Immature natural killer cell (primary cell): Measurements from ENCODE around the gene RNU1-1. TPM values are rescaled to one million over a fixed set of nuclear protein-coding genes. Genes with fewer than 3 reads are reported as not detected.
"Not testable (repeated sequence)": the region's sequence is repeated elsewhere in the genome, so short reads cannot be mapped to it uniquely, and the experiment has no call there.

Source experiments
- DNase-seq, 3 donors: peaks; one replicate each; pipeline ENCODE4 v3.0.0; 2022; ENCODE audit warnings: mixed read lengths in 1 of 3
- H3K27ac Mint-ChIP-seq, 6 donors: one replicate each; pipeline ENCODE4 v1.8.0; 2020; ENCODE audit warnings: mixed read lengths in 6 of 6, mild to moderate bottlenecking in 5 of 6, inconsistent platforms in 4 of 6, moderate library complexity in 3 of 6
- H3K27me3 Mint-ChIP-seq, 3 donors: one replicate each; pipeline ENCODE4 v1.8.0; 2020 to 2021; ENCODE audit warnings: low read depth in 3 of 3, mild to moderate bottlenecking in 3 of 3, mixed read lengths in 3 of 3, moderate library complexity in 3 of 3, inconsistent platforms in 1 of 3
- H3K36me3 Mint-ChIP-seq, 3 donors: one replicate each; pipeline ENCODE4 v1.8.0; 2020; ENCODE audit warnings: mixed read lengths in 3 of 3, inconsistent platforms in 2 of 3, mild to moderate bottlenecking in 2 of 3
- H3K4me1 Mint-ChIP-seq, 2 donors: one replicate each; pipeline ENCODE4 v1.8.0; 2020; ENCODE audit warnings: inconsistent platforms in 2 of 2, mild to moderate bottlenecking in 2 of 2, mixed read lengths in 2 of 2, moderate library complexity in 1 of 2
- H3K4me3 Mint-ChIP-seq, 5 donors: one replicate each; pipeline ENCODE4 v1.8.0; 2020; ENCODE audit warnings: mild to moderate bottlenecking in 5 of 5, mixed read lengths in 5 of 5, inconsistent platforms in 3 of 5, moderate library complexity in 3 of 5
- H3K9me3 Mint-ChIP-seq, 6 donors: one replicate each; pipeline ENCODE4 v1.8.0; 2020; ENCODE audit warnings: mild to moderate bottlenecking in 6 of 6, mixed read lengths in 6 of 6, inconsistent platforms in 4 of 6, moderate library complexity in 3 of 6
- polyA plus RNA-seq, 3 donors: library from polyadenylated mRNA; unstranded; fragments of 300-500 nt; fragmentation: Illumina TruSeq; gene quantifications; one replicate each; pipeline ENCODE4 v1.2.3, GENCODE V29; 2021

Gene RNU1-1
- polyA plus RNA-seq, 3 donors from 2014 or later = 28.1 TPM; not detected in 2

GRCh38 chr1:16513412-16514106 lies 526 bp downstream of the RNU1-1 start:
- not testable (repeated sequence) for H3K27me3 Mint-ChIP-seq, H3K9me3 Mint-ChIP-seq, H3K36me3 Mint-ChIP-seq, H3K4me1 Mint-ChIP-seq, H3K27ac Mint-ChIP-seq, H3K4me3 Mint-ChIP-seq
- DNase-seq = peak in 1 of 3 donors; percentile 74

- peak in 2 of 3 donors; percentile 21 to 27 for DNase-seq
- not testable (repeated sequence) for H3K27ac Mint-ChIP-seq, H3K36me3 Mint-ChIP-seq, H3K4me1 Mint-ChIP-seq, H3K9me3 Mint-ChIP-seq, H3K27me3 Mint-ChIP-seq, H3K4me3 Mint-ChIP-seq
These were observed 1.3 kb downstream of the RNU1-1 start for GRCh38 chr1:16512624-16513411.

- not testable (repeated sequence) for H3K27me3 Mint-ChIP-seq, H3K36me3 Mint-ChIP-seq, H3K4me3 Mint-ChIP-seq, DNase-seq, H3K9me3 Mint-ChIP-seq, H3K4me1 Mint-ChIP-seq
- peak overlapping the region in 1 of 6 donors; percentile 8 for H3K27ac Mint-ChIP-seq
These were observed 2.2 kb downstream of the RNU1-1 start for GRCh38 chr1:16511926-16512325.

- not testable (repeated sequence) for H3K9me3 Mint-ChIP-seq, H3K4me3 Mint-ChIP-seq, H3K4me1 Mint-ChIP-seq, DNase-seq, H3K27me3 Mint-ChIP-seq, H3K27ac Mint-ChIP-seq, H3K36me3 Mint-ChIP-seq
These were observed 5.1 kb downstream of the RNU1-1 start for GRCh38 chr1:16508861-16509445.

GRCh38 chr1:16506364-16507136 lies 7.5 kb downstream of the RNU1-1 start:
- not testable (repeated sequence) for H3K9me3 Mint-ChIP-seq, H3K27ac Mint-ChIP-seq, DNase-seq, H3K4me3 Mint-ChIP-seq, H3K4me1 Mint-ChIP-seq, H3K36me3 Mint-ChIP-seq, H3K27me3 Mint-ChIP-seq

GRCh38 chr1:16505870-16506269 lies 8.2 kb downstream of the RNU1-1 start:
- not testable (repeated sequence) for H3K27ac Mint-ChIP-seq, H3K4me3 Mint-ChIP-seq, H3K27me3 Mint-ChIP-seq, H3K9me3 Mint-ChIP-seq, DNase-seq, H3K36me3 Mint-ChIP-seq, H3K4me1 Mint-ChIP-seq

- Mint-ChIP-seq H3K27ac (no peak overlapping the region), H3K36me3 (peaks cover 0 to 4% (median 0%) of the 10 kb centered on the region in 3 donors), H3K27me3 (peaks cover 0 to 3% (median 0%) of the 10 kb centered on the region in 3 donors), H3K4me3 (no peak overlapping the region), H3K9me3 (peaks cover 0 to 4% (median 1%) of the 10 kb centered on the region in 6 donors), H3K4me1 (peaks cover 13% of the 10 kb centered on the region in 2 donors)
- no peak for DNase-seq
These were observed 10.6 kb downstream of the RNU1-1 start for GRCh38 chr1:16503494-16503893.

GRCh38 chr1:16501446-16501845 lies 12.6 kb downstream of the RNU1-1 start:
- H3K27ac Mint-ChIP-seq, H3K27me3 Mint-ChIP-seq, DNase-seq, H3K9me3 Mint-ChIP-seq, H3K36me3 Mint-ChIP-seq: not testable (repeated sequence)
- Mint-ChIP-seq H3K4me3 (peak overlapping the region; percentile 49 to 65 (median 61)), H3K4me1 (peaks cover 23 to 25% of the 10 kb centered on the region in 2 donors)

GRCh38 chr1:16500975-16501374 lies 13.1 kb downstream of the RNU1-1 start:
- Mint-ChIP-seq H3K4me1 (peaks cover 23 to 25% of the 10 kb centered on the region in 2 donors), H3K27ac (peak overlapping the region in 1 of 6 donors; percentile 40), H3K4me3 (peak overlapping the region; percentile 49 to 93 (median 61))
- not testable (repeated sequence) for H3K9me3 Mint-ChIP-seq, DNase-seq, H3K36me3 Mint-ChIP-seq, H3K27me3 Mint-ChIP-seq

GRCh38 chr1:16500466-16500865 lies 13.6 kb downstream of the RNU1-1 start:
- not testable (repeated sequence) for DNase-seq, H3K36me3 Mint-ChIP-seq, H3K27me3 Mint-ChIP-seq, H3K9me3 Mint-ChIP-seq
- Mint-ChIP-seq H3K4me3 (peak overlapping the region; percentile 57 to 93 (median 91)), H3K27ac (peak overlapping the region in 2 of 6 donors; percentile 34 to 35), H3K4me1 (peaks cover 23 to 25% of the 10 kb centered on the region in 2 donors)

- peaks cover 0 to 1% (median 0%) of the 10 kb centered on the region in 3 donors for H3K27me3 Mint-ChIP-seq
- peak overlapping the region; percentile 90 to 93 (median 92) for H3K4me3 Mint-ChIP-seq
- no peaks in the 10 kb centered on the region for H3K36me3 Mint-ChIP-seq
- peak overlapping the region in 5 of 6 donors; percentile 59 to 90 (median 87) for H3K27ac Mint-ChIP-seq
- H3K9me3 Mint-ChIP-seq = no peaks in the 10 kb centered on the region
- DNase-seq = peak; percentile 87 to 90 (median 90)
- H3K4me1 Mint-ChIP-seq = peaks cover 24 to 25% of the 10 kb centered on the region in 2 donors
These were observed 15.3 kb downstream of the RNU1-1 start for GRCh38 chr1:16498573-16499413.

- peaks cover 24 to 25% of the 10 kb centered on the region in 2 donors for H3K4me1 Mint-ChIP-seq
- H3K27me3 Mint-ChIP-seq, H3K9me3 Mint-ChIP-seq, DNase-seq, H3K36me3 Mint-ChIP-seq: not testable (repeated sequence)
- peak overlapping the region; percentile 84 to 86 (median 85) for H3K4me3 Mint-ChIP-seq
- peak overlapping the region; percentile 53 to 93 (median 88) for H3K27ac Mint-ChIP-seq
These were observed 16.0 kb downstream of the RNU1-1 start for GRCh38 chr1:16498047-16498446.

- H3K4me3 Mint-ChIP-seq = peak overlapping the region; percentile 84 to 86 (median 85)
These were observed 16.6 kb downstream of the RNU1-1 start for GRCh38 chr1:16497474-16497904.

More at GRCh38 chr1:16497474-16497904, 16.6 kb downstream of the RNU1-1 start:
- not testable (repeated sequence) for H3K36me3 Mint-ChIP-seq, H3K9me3 Mint-ChIP-seq, DNase-seq, H3K27me3 Mint-ChIP-seq
- H3K27ac Mint-ChIP-seq = peak overlapping the region; percentile 53 to 93 (median 88)
- H3K4me1 Mint-ChIP-seq = peaks cover 24 to 25% of the 10 kb centered on the region in 2 donors
